ENCODE measurements around the gene ZC3H12C. TPM values are rescaled to one million over a fixed set of nuclear protein-coding genes. Genes with fewer than 3 reads are reported as not detected.
A peak's percentile ranks its signal among the peaks of the same experiment; 100 is the strongest.
"Not testable (repeated sequence)": the region's sequence is repeated elsewhere in the genome, so short reads cannot be mapped to it uniquely, and the experiment has no call there.

Gene ZC3H12C
- total RNA-seq, result 13.3 and 26.4 TPM in 2 replicates

- peak; percentile 74 for DNase-seq (ENCODE audit: low read depth, low spot score)
These were observed at the start of gene ZC3H12C for GRCh38 chr11:110092515-110093406. TSS of gene ZC3H12C (plus strand) at chr11:110093392. CDS start at chr11:110093412, 20 bp downstream.

GRCh38 chr11:110044226-110044968 lies 48.8 kb upstream of the ZC3H12C start:
- no peak for DNase-seq (ENCODE audit: low read depth, low spot score)

- DNase-seq (ENCODE audit: low read depth, low spot score), result no peak
These were observed 46.3 kb upstream of the ZC3H12C start for GRCh38 chr11:110046775-110047380.

- DNase-seq (ENCODE audit: low read depth, low spot score), result no peak
These were observed 43.5 kb upstream of the ZC3H12C start for GRCh38 chr11:110049501-110050200.

GRCh38 chr11:110050201-110050506 lies 43.0 kb upstream of the ZC3H12C start:
- no peak for DNase-seq (ENCODE audit: low read depth, low spot score)

- DNase-seq (ENCODE audit: low read depth, low spot score), result no peak
These were observed 39.3 kb upstream of the ZC3H12C start for GRCh38 chr11:110053848-110054414.

GRCh38 chr11:110056956-110057355 lies 36.2 kb upstream of the ZC3H12C start:
- no peak for DNase-seq (ENCODE audit: low read depth, low spot score)

- no peak for DNase-seq (ENCODE audit: low read depth, low spot score)
These were observed 33.3 kb upstream of the ZC3H12C start for GRCh38 chr11:110059706-110060463.

GRCh38 chr11:110061296-110061695 lies 31.9 kb upstream of the ZC3H12C start:
- no peak for DNase-seq (ENCODE audit: low read depth, low spot score)

GRCh38 chr11:110062247-110062646 lies 30.9 kb upstream of the ZC3H12C start:
- DNase-seq (ENCODE audit: low read depth, low spot score), result no peak

- no peak for DNase-seq (ENCODE audit: low read depth, low spot score)
These were observed 28.0 kb upstream of the ZC3H12C start for GRCh38 chr11:110065189-110065588.

- not testable (repeated sequence) for DNase-seq (ENCODE audit: low read depth, low spot score)
These were observed 25.2 kb upstream of the ZC3H12C start for GRCh38 chr11:110068001-110068400.

GRCh38 chr11:110069158-110069737 lies 23.9 kb upstream of the ZC3H12C start:
- DNase-seq (ENCODE audit: low read depth, low spot score), result peak; percentile 94

GRCh38 chr11:110070176-110070575 lies 23.0 kb upstream of the ZC3H12C start:
- DNase-seq (ENCODE audit: low read depth, low spot score), result no peak

- no peak for DNase-seq (ENCODE audit: low read depth, low spot score)
These were observed 22.0 kb upstream of the ZC3H12C start for GRCh38 chr11:110071197-110071596.

GRCh38 chr11:110072930-110073329 lies 20.3 kb upstream of the ZC3H12C start:
- DNase-seq (ENCODE audit: low read depth, low spot score), result no peak

- DNase-seq (ENCODE audit: low read depth, low spot score), result no peak
These were observed 18.7 kb upstream of the ZC3H12C start for GRCh38 chr11:110074499-110074898.

GRCh38 chr11:110075105-110075846 lies 17.9 kb upstream of the ZC3H12C start:
- DNase-seq (ENCODE audit: low read depth, low spot score), result no peak

GRCh38 chr11:110075847-110076208 lies 17.4 kb upstream of the ZC3H12C start:
- DNase-seq (ENCODE audit: low read depth, low spot score), result no peak

Data from pulmonary artery endothelial cell (primary cell).